Panc1 (cell line): ENCODE data around the gene ASRGL1. TPM values are rescaled to one million over a fixed set of nuclear protein-coding genes. Genes with fewer than 3 reads are reported as not detected.

Experiments used
- ATAC-seq: fragments of 200-7000 bp; cut with Tn5 transposase; 2 replicates; pipeline ENCODE4 v1.9.1; 2020; ENCODE audit warnings: mild to moderate bottlenecking, moderate library complexity
- BruUV-seq: library from RNA; stranded (reverse); fragments of 400-500 nt; replicated peaks from 2 replicates; lab custom pipeline; 2021; lab: Mats Ljungman, UMichigan
- CTCF ChIA-PET: fragments of 300-600 bp; sonication (Branson Sonifier 250); formaldehyde crosslinking; loops from one replicate; lab custom pipeline; 2022; ENCODE audit warnings: antibody characterized with exemption; lab: Charles Lee
- POLR2A ChIA-PET: fragments of 300-600 bp; sonication (Branson Sonifier 250); formaldehyde crosslinking; loops from one replicate; lab custom pipeline; 2022; ENCODE audit warnings: antibody characterized with exemption; lab: Charles Lee
- DNase-seq: peaks from one replicate; pipeline ENCODE4 v3.0.0-alpha.2; 2010; ENCODE audit warnings: low read depth, low spot score
- H3K27ac ChIP-seq: 2 replicates; pipeline ENCODE4 v1.5.1; 2011; ENCODE audit warnings: mild to moderate bottlenecking, low read length, inconsistent platforms
- H3K27me3 ChIP-seq: fragments of 200-500 bp; sonication (Bioruptor generic); 2 replicates; pipeline ENCODE4 v1.6.0; 2014; ENCODE audit warnings: low read length, inconsistent platforms; ENCODE audit not compliant: control insufficient read depth, insufficient read depth
- H3K36me3 ChIP-seq: fragments of 200-500 bp; sonication (Bioruptor generic); 2 replicates; pipeline ENCODE4 v1.5.1; 2014; ENCODE audit warnings: inconsistent platforms, mild to moderate bottlenecking, low read length, moderate library complexity; ENCODE audit not compliant: control insufficient read depth, insufficient read depth
- H3K4me1 ChIP-seq: 2 replicates; pipeline ENCODE4 v1.5.1; 2011; ENCODE audit warnings: inconsistent platforms, mild to moderate bottlenecking, low read length, moderate library complexity; ENCODE audit not compliant: control insufficient read depth, insufficient read depth
- H3K4me3 ChIP-seq, 2 experiments: 2 replicates each; pipeline ENCODE4 v1.5.1; 2011 to 2012; ENCODE audit warnings: low read depth in 2 of 2, low read length in 2 of 2, mild to moderate bottlenecking in 2 of 2, inconsistent platforms in 1 of 2, moderate library complexity in 1 of 2
- H3K9me3 ChIP-seq: fragments of 200-500 bp; sonication (Bioruptor generic); 2 replicates; pipeline ENCODE4 v1.5.1; 2014; ENCODE audit warnings: low read depth, mild to moderate bottlenecking, inconsistent platforms, low read length, moderate library complexity; ENCODE audit not compliant: control insufficient read depth, insufficient read depth
- CTCF ChIP-seq: fragments of 450-650 bp; IDR thresholded peaks from 2 replicates; pipeline ENCODE4 v1.5.1; 2017; ENCODE audit warnings: mild to moderate bottlenecking
- POLR2AphosphoS5 ChIP-seq: IDR thresholded peaks from 2 replicates; pipeline ENCODE4 v1.6.1; 2012; ENCODE audit warnings: mild to moderate bottlenecking, low read depth, low read length, moderate library complexity
- REST ChIP-seq, 2 experiments: IDR thresholded peaks; 2 replicates each; pipeline ENCODE4 v1.6.1; 2011 to 2012; ENCODE audit warnings: low read depth in 2 of 2, control low read depth in 1 of 2, low read length in 1 of 2, mild to moderate bottlenecking in 1 of 2, moderate library complexity in 1 of 2; ENCODE audit not compliant: insufficient read depth in 1 of 2
- TCF7L2 ChIP-seq: IDR thresholded peaks from 2 replicates; pipeline ENCODE4 v1.6.1; 2011; ENCODE audit warnings: mild to moderate bottlenecking, low read depth, low read length, inconsistent platforms
- in situ Hi-C: cut with HindIII; loops from 2 replicates; pipeline ENCODE4 v1.10.0; 2016; ENCODE audit warnings: low sequenced_read_pairs, low pct_unique_long_range_greater_than_20kb
- intact Hi-C: fragments of 100-400 bp; cut with micrococcal nuclease; formaldehyde crosslinking; loops from one replicate; pipeline ENCODE4 v1.10.0; 2022; ENCODE audit not compliant: unreplicated experiment
- total RNA-seq: library from RNA; stranded (reverse); gene quantifications from one replicate; pipeline ENCODE4 v1.2.1, GENCODE V29; 2021; ENCODE audit not compliant: unreplicated experiment

ASRGL1 gene
- total RNA-seq, 1 experiment from 2014 or later, result 43.2 TPM

- DNase-seq (no peak), ATAC-seq (no peak)
- no peaks in the 10 kb centered on the region for H3K9me3 ChIP-seq
- intact Hi-C loops, result no loop called here
- ChIA-PET POLR2A (no interaction called here), CTCF (interaction anchor here (1.4 kb wide), 1 partner anchor 144 kb away, joined by 3 read pairs; no protein-coding TSS in a partner anchor)
- H3K4me3 ChIP-seq, result no peak overlapping the region
- H3K27ac ChIP-seq, result peak overlapping the region; percentile 59
- H3K36me3 ChIP-seq, result no peaks in the 10 kb centered on the region
- no peak for TF ChIP-seq REST (IDR thresholded peaks at IDR 0.05; ENCODE audit: insufficient read depth in 1 of 2, low read depth in 2 of 2, low read length in 1 of 2)
- TF ChIP-seq TCF7L2, result no peak
- no peak for TF ChIP-seq POLR2AphosphoS5
- in situ Hi-C loops, result no loop called here
- no TSS peak for BruUV-seq
- peaks cover 34% of the 10 kb centered on the region for H3K4me1 ChIP-seq
- H3K27me3 ChIP-seq, result no peaks in the 10 kb centered on the region
These were observed 63.0 kb downstream of the ASRGL1 start for GRCh38 chr11:62400281-62400680.

- in situ Hi-C loops (no loop called here), intact Hi-C loops (no loop called here)
- H3K4me1 ChIP-seq, result peaks cover 31% of the 10 kb centered on the region
- DNase-seq (no peak), ATAC-seq (no peak)
- TF ChIP-seq CTCF, result no peak
- TF ChIP-seq POLR2AphosphoS5, result no peak
- TF ChIP-seq TCF7L2, result no peak
- H3K9me3 ChIP-seq, result no peaks in the 10 kb centered on the region
- no TSS peak for BruUV-seq
- H3K36me3 ChIP-seq, result no peaks in the 10 kb centered on the region
- ChIA-PET CTCF (interaction anchor here (1.4 kb wide), 1 partner anchor 143 kb away, joined by 3 read pairs; no protein-coding TSS in a partner anchor), POLR2A (no interaction called here)
- H3K27ac ChIP-seq, result peak overlapping the region; percentile 59; the same call in 1 of the 2 replicates
- H3K27me3 ChIP-seq, result no peaks in the 10 kb centered on the region
- H3K4me3 ChIP-seq, result no peak overlapping the region
These were observed 63.5 kb downstream of the ASRGL1 start for GRCh38 chr11:62400760-62401159.

- H3K27ac ChIP-seq, result peak overlapping the region; percentile 36; the same call in 1 of the 2 replicates
- no peaks in the 10 kb centered on the region for H3K9me3 ChIP-seq
- no peaks in the 10 kb centered on the region for H3K36me3 ChIP-seq
- no peak for DNase-seq
- ChIA-PET POLR2A (interaction anchor here (0.5 to 0.7 kb wide), 2 partner anchors 10 to 15 kb away, joined by 3 to 6 read pairs; no protein-coding TSS in a partner anchor), CTCF (no interaction called here)
- TF ChIP-seq CTCF (no peak), TCF7L2 (no peak), POLR2AphosphoS5 (no peak)
- intact Hi-C loops (no loop called here), in situ Hi-C loops (no loop called here)
- no peak overlapping the region for H3K4me3 ChIP-seq
- no peak for ATAC-seq
- no TSS peak for BruUV-seq
- no peaks in the 10 kb centered on the region for H3K27me3 ChIP-seq
- peaks cover 28% of the 10 kb centered on the region for H3K4me1 ChIP-seq
These were observed 64.1 kb downstream of the ASRGL1 start for GRCh38 chr11:62401356-62401755.
